NB4 (cell line): ENCODE measurements around the gene SAFB.

Experiments
- DNase-seq: peaks from one replicate; pipeline ENCODE4 v3.0.0; 2010; ENCODE audit warnings: low read depth
- H3K4me3 ChIP-seq: one replicate; pipeline ENCODE4 v1.5.1; 2011; ENCODE audit warnings: mild to moderate bottlenecking, low read depth, low read length, moderate library complexity
- MYC ChIP-seq: IDR thresholded peaks from 2 replicates; pipeline ENCODE4 v1.6.1; 2011; ENCODE audit warnings: low read depth, low read length
- POLR2A ChIP-seq: IDR thresholded peaks from 2 replicates; pipeline ENCODE4 v1.6.1; 2011; ENCODE audit warnings: mild to moderate bottlenecking; ENCODE audit not compliant: insufficient read length; ENCODE audit errors: extremely low read depth
- TF ChIP-seq, protein P1 (sequence below): IDR thresholded peaks from 2 replicates; pipeline ENCODE4 v1.6.1; 2011; ENCODE audit warnings: low read depth, low read length
- TF ChIP-seq, protein P2 (sequence below): IDR thresholded peaks from one replicate; pipeline ENCODE4 v1.5.1; 2012; ENCODE audit warnings: low read depth, low read length

SAFB gene

DNA sequence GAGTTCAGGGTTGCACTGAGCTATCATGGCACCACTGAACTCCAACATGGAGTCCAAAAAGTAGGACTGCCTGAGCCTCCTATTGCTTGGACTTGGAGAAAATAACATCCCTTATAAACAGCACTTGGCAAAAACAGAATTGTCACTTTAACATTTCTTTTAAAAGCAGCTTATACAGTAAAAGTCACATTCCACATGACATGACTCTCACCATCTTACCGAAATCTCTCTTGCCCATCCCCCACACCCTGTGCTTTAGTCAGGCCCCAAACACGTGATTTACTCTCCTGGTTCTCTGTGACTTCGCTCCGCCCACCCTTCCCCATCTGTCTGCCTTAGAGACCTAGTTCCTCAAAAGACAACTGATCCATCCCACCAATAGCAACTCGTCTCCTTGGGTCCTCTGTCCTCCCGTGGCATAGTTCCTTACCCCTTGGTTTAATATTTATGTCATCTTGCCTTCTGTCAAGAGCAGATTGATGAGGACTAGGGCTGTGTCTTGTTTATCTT lies 4.6 kb downstream of the SAFB start:
- TF ChIP-seq, protein P1, sequence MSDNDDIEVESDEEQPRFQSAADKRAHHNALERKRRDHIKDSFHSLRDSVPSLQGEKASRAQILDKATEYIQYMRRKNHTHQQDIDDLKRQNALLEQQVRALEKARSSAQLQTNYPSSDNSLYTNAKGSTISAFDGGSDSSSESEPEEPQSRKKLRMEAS: peak; percentile 99
- peak; percentile 77 for TF ChIP-seq MYC
- no peak for TF ChIP-seq POLR2A
- TF ChIP-seq, protein P2, sequence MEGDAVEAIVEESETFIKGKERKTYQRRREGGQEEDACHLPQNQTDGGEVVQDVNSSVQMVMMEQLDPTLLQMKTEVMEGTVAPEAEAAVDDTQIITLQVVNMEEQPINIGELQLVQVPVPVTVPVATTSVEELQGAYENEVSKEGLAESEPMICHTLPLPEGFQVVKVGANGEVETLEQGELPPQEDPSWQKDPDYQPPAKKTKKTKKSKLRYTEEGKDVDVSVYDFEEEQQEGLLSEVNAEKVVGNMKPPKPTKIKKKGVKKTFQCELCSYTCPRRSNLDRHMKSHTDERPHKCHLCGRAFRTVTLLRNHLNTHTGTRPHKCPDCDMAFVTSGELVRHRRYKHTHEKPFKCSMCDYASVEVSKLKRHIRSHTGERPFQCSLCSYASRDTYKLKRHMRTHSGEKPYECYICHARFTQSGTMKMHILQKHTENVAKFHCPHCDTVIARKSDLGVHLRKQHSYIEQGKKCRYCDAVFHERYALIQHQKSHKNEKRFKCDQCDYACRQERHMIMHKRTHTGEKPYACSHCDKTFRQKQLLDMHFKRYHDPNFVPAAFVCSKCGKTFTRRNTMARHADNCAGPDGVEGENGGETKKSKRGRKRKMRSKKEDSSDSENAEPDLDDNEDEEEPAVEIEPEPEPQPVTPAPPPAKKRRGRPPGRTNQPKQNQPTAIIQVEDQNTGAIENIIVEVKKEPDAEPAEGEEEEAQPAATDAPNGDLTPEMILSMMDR: no peak
- no peak overlapping the region for H3K4me3 ChIP-seq
- peak; percentile 88 for DNase-seq

DNA sequence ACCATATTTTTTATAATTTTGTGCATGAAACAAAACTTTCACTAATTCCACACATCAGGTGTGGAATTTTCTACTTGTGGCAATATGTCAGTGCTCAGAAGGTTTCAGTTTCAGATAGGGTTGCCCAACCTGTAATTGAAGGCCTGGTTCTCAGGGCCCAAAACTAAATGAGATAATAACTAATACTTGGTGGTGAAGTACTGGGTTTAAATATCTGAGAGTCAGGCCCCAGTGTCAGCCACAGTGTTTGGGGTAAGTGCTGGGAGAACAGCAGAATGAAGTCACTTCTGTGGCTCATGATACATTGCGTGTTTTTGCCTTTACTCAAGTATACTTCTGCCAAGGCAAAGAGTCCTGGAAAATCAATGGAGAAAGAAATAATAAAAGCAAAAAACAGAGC lies 5.6 kb downstream of the SAFB start:
- no peak for DNase-seq

DNA sequence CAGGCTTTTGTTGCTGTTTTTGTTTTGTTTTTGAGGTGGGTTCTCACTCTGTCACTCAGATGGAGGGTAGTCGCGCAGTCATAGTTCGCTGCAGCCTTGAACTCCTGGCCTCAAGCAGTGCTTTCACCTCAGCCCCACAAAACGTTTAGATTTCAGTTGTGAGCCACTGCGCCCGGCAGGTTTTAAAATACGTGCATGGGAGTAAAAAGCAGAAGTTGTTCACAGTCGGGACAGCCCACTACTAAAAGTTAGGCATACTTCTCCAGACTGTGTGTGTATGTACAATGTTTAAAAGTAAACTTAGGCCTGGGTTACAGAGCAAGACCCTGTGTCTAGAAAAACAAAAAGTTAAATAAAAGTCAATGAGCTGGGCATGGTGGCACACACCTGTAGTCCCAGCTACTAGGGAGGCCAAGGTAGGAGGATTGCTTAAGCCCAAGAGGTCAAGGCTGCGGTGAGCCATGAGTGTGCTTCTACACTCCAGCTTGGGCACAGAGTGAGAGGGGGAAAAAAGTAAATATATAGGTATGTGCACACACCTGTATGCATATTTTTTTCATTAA lies 6.1 kb downstream of the SAFB start:
- DNase-seq: peak; percentile 71
- H3K4me3 ChIP-seq: peak overlapping the region; percentile 27
- no peak for TF ChIP-seq MYC
- TF ChIP-seq, protein P1: no peak
- TF ChIP-seq POLR2A: no peak
- TF ChIP-seq, protein P2: no peak

More for the DNA sequence above, 5.6 kb downstream of the SAFB start:
- no peak for TF ChIP-seq POLR2A
- peak overlapping the region; percentile 6 for H3K4me3 ChIP-seq

DNA sequence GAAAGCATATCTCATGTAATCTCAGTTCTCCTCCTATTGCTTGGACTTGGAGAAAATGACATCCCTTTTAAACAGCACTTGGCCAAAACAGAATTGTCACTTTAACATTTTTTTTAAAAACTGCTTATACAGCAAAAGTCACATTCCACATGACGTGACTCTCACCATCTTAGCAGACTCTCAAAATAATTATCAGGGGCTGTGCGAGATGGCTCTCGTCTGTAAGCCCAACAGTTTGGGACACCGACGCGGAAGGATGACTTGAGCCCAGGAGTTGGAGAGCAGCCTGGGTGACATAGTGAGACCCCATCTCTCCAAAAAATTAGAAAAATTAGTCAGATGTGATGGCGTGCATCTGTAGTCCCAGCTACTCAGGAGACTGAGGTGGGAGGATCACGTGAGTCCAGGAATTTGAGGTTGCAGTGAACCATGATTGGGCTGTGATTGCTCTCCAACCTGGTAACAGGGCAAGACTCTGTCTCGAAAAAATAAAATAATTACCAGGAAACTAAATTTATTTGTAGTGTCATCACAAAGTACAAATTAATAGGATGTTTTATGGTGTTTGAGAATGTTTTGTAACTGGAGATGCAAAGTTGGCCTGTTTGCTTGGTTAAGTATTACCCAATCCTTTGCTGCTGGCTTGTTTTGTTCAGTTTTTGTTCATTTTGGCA lies 8.8 kb downstream of the SAFB start:
- DNase-seq: no peak
- no peak overlapping the region for H3K4me3 ChIP-seq
- TF ChIP-seq, protein P1: no peak
- TF ChIP-seq POLR2A (no peak), MYC (no peak)
- TF ChIP-seq, protein P2: no peak

DNA sequence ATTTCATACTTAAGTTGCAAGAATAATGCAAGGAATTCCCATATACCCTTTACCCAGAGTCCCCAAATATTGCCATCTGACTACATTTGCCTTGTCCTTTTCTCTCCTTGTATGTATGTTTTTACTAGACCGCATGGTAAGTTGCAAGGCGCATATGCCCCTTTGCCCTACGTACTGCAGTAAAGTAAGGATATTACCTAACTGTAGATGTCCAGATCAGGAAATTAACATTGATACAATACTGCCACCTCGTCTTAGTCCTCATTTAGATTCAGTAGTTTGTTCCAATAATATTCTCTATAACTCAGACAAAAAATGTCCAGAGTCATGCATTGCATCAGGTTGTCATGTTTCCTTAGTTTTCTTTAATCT lies 9.3 kb downstream of the SAFB start:
- H3K4me3 ChIP-seq: no peak overlapping the region
- DNase-seq: no peak
- TF ChIP-seq POLR2A (no peak), MYC (no peak)
- TF ChIP-seq, protein P1: no peak
- TF ChIP-seq, protein P2: no peak

DNA sequence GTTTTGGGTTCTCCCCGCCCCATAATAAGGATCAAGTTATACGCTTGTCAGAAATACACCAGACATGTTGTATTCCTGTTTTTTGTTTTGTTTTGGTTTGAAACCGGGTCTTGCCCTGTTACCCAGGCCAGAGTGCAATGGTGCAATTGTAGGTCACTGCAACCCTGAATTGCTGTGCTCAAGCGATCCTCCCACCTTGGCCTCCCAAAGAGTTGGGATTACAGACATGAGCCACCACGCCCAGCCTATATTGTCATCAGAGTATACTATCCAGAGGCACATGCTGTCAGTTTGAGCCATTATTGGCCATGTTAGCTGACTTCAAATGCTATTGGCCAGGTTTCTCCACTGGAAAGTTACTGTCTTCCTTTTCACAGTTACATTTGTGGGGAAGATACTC lies 9.8 kb downstream of the SAFB start:
- DNase-seq: no peak
- TF ChIP-seq MYC: no peak
- TF ChIP-seq, protein P2: no peak
- TF ChIP-seq, protein P1: no peak
- TF ChIP-seq POLR2A: no peak
- H3K4me3 ChIP-seq: no peak overlapping the region
